Measurements from ENCODE around the gene SMIM29. TPM values are rescaled to one million over a fixed set of nuclear protein-coding genes. Genes with fewer than 3 reads are reported as not detected.

Gene SMIM29
- total RNA-seq, 4 donors from 2014 or later = 8.2 to 14.9 (median 12.5) TPM

DNA sequence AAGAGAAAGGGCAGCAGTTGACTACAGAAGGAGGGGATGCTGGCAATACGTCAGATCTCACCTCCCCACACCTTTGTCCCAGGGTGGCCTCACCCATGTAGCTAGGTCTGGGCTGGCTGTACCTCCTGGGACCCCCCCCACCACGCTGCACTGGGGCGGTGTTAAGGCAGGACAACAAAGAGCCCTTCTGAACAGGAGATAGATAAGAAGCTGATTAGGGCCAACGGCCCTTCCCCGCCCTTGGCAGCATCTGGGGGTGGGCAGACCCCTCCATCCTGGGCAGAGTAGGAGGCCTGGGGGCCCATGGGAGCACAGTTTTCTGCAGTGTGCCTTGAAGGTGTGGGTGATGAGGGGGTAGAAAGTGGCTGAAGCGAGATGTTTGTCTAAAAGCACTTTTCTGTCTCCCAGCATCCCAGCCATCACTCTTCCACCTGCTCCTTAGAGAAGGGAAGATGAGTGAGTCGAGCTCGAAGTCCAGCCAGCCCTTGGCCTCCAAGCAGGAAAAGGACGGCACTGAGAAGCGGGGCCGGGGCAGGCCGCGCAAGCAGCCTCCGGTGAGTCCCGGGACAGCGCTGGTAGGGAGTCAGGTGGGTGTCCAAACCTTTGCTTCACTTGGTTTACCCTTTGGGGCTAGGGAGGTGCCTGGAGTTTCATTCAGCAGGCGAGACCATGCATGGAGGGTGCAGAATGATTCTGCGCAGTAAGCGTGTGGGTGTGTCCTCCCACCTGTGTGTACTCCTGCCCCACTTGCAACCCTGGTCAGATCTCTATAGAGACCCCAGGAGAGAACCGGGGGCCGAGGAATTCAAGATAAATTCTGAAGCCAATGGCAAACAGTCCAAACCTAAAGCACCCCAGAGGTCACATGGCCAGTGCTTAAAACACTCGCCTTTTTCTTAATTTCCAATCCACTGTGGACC, 8.2 kb downstream of the SMIM29 start:
- TF ChIP-seq POLR2AphosphoS5 (IDR thresholded peaks at IDR 0.05) = no peak
- no peak for TF ChIP-seq POLR2A (IDR thresholded peaks at IDR 0.05)
- TF ChIP-seq, protein P1, sequence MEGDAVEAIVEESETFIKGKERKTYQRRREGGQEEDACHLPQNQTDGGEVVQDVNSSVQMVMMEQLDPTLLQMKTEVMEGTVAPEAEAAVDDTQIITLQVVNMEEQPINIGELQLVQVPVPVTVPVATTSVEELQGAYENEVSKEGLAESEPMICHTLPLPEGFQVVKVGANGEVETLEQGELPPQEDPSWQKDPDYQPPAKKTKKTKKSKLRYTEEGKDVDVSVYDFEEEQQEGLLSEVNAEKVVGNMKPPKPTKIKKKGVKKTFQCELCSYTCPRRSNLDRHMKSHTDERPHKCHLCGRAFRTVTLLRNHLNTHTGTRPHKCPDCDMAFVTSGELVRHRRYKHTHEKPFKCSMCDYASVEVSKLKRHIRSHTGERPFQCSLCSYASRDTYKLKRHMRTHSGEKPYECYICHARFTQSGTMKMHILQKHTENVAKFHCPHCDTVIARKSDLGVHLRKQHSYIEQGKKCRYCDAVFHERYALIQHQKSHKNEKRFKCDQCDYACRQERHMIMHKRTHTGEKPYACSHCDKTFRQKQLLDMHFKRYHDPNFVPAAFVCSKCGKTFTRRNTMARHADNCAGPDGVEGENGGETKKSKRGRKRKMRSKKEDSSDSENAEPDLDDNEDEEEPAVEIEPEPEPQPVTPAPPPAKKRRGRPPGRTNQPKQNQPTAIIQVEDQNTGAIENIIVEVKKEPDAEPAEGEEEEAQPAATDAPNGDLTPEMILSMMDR (IDR thresholded peaks at IDR 0.05) = no peak
- TF ChIP-seq EP300 (IDR thresholded peaks at IDR 0.05; ENCODE audit: low read depth) = no peak
- no peak overlapping the region for H3K27ac ChIP-seq
- intact Hi-C loops (cut with DNase I; ENCODE audit: low total_unique reads) (loop anchor here (10.0 kb wide), 1 partner anchor 174 kb away; no protein-coding TSS in a partner anchor), in situ Hi-C loops (cut with MboI; ENCODE audit: low pct_ligation_motif_present in 1 of 4, low pct_unique_long_range_greater_than_20kb in 1 of 4, low sequenced_read_pairs in 3 of 4) (loop anchor here in 1 of 4 donors (10.0 kb wide), 1 partner anchor 174 kb away; no protein-coding TSS in a partner anchor)
- DNase-seq = no peak
- no peak overlapping the region for H3K4me3 ChIP-seq
- no peaks in the 10 kb centered on the region for H3K27me3 ChIP-seq
- WGBS, 2 donors (ENCODE audit: low coverage in 1 of 2) = 67 to 68% methylated on average over 3 to 22 of the region's 22 CpGs
- no peaks in the 10 kb centered on the region for H3K9me3 ChIP-seq
- peaks cover 10 to 44% (median 35%) of the 10 kb centered on the region in 4 donors for H3K4me1 ChIP-seq
- H3K36me3 ChIP-seq = no peaks in the 10 kb centered on the region

DNA sequence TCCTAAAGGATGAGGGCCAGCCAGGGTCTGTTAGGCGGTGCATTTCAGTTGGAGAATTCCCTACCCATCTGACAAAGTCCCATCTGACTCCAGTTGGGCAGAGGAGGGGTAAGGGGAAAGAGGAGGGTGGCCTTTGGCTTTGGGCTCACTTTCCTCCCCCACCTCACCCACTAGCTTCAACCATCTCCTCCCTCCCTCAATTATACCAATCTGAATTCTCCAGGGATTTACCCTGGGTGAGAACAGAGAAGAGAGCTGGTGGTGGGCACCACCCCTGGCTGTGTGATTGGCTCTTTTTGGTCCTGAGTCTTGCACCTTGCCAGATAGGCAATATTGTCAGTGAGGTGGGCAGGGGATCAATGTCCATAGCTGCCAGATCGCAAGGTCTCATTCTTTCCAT, 8.9 kb downstream of the SMIM29 start:
- peaks cover 10 to 48% (median 38%) of the 10 kb centered on the region in 4 donors for H3K4me1 ChIP-seq
- no peaks in the 10 kb centered on the region for H3K9me3 ChIP-seq
- no peak for DNase-seq
- TF ChIP-seq POLR2A (IDR thresholded peaks at IDR 0.05) (no peak), POLR2AphosphoS5 (IDR thresholded peaks at IDR 0.05) (no peak)
- TF ChIP-seq, protein P1 (IDR thresholded peaks at IDR 0.05) = no peak
- intact Hi-C loops (cut with DNase I; ENCODE audit: low total_unique reads) (loop anchor here (2.0 to 10.0 kb wide), 3 partner anchors 45 to 1398 kb away; partner anchors contain the start of gene PSMB8), in situ Hi-C loops (cut with MboI; ENCODE audit: low pct_ligation_motif_present in 1 of 4, low pct_unique_long_range_greater_than_20kb in 1 of 4, low sequenced_read_pairs in 3 of 4) (loop anchor here in 1 of 4 donors (10.0 kb wide), 1 partner anchor 175 kb away; no protein-coding TSS in a partner anchor)
- H3K27ac ChIP-seq = no peak overlapping the region
- WGBS, 2 donors (ENCODE audit: low coverage in 1 of 2) = 73% methylated on average over 2 of the region's 2 CpGs; no CpG with 5 or more reads in 1 of the 2 donors
- no peak overlapping the region for H3K4me3 ChIP-seq
- H3K36me3 ChIP-seq = no peaks in the 10 kb centered on the region
- H3K27me3 ChIP-seq = no peaks in the 10 kb centered on the region

DNA sequence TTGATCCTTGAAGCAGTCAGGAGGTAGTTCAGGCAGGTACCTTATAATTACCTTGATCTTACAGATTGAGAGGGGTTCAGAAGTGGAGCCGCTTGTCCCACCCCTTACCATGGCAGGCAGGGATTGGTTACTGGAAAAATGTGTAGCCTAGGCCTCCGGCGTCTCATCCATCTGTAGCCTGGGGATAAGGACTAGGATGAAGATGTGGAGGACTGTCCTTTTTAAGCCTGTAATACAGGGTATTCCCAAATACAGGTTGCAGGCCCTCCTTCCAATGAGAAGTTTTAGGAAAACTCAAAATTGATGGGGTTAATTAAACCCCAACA, 9.3 kb downstream of the SMIM29 start:
- no peak overlapping the region for H3K4me3 ChIP-seq
- H3K36me3 ChIP-seq = no peaks in the 10 kb centered on the region
- H3K27ac ChIP-seq = no peak overlapping the region
- TF ChIP-seq POLR2A (IDR thresholded peaks at IDR 0.05) (no peak), EP300 (IDR thresholded peaks at IDR 0.05; ENCODE audit: low read depth) (no peak), POLR2AphosphoS5 (IDR thresholded peaks at IDR 0.05) (no peak)
- TF ChIP-seq, protein P1 (IDR thresholded peaks at IDR 0.05) = no peak
- 78% methylated on average over 3 of the region's 3 CpGs; no CpG with 5 or more reads in 1 of the 2 donors for WGBS, 2 donors (ENCODE audit: low coverage in 1 of 2)
- peaks cover 6 to 44% (median 34%) of the 10 kb centered on the region in 4 donors for H3K4me1 ChIP-seq
- no peaks in the 10 kb centered on the region for H3K27me3 ChIP-seq
- in situ Hi-C loops (cut with MboI; ENCODE audit: low pct_ligation_motif_present in 1 of 4, low pct_unique_long_range_greater_than_20kb in 1 of 4, low sequenced_read_pairs in 3 of 4) (no loop called here), intact Hi-C loops (cut with DNase I; ENCODE audit: low total_unique reads) (loop anchor here (2.0 to 5.0 kb wide), 2 partner anchors 45 to 1397 kb away; partner anchors contain the start of gene PSMB8)
- DNase-seq = no peak
- H3K9me3 ChIP-seq = no peaks in the 10 kb centered on the region

All from transverse colon (tissue), 4 donors.